Activated CD4-positive, alpha-beta T cell treated with anti-CD3 and anti-CD28 coated beads, Interleukin-2, Interleukin-6, amounts not matched to agents 100 ng/mL and 50 ng/mL, durations not matched to agents 16 hours and 8 hours (primary cell): ENCODE results near the gene TBCD.
A peak's percentile ranks its signal among the peaks of the same experiment; 100 is the strongest.

Experiments used
- DNase-seq: peaks from one replicate; pipeline ENCODE4 v3.0.0-alpha.2; 2020

The TBCD gene

GRCh38 chr17:82909322-82909904, 157.5 kb downstream of the TBCD start:
- DNase-seq, result no peak

DNA sequence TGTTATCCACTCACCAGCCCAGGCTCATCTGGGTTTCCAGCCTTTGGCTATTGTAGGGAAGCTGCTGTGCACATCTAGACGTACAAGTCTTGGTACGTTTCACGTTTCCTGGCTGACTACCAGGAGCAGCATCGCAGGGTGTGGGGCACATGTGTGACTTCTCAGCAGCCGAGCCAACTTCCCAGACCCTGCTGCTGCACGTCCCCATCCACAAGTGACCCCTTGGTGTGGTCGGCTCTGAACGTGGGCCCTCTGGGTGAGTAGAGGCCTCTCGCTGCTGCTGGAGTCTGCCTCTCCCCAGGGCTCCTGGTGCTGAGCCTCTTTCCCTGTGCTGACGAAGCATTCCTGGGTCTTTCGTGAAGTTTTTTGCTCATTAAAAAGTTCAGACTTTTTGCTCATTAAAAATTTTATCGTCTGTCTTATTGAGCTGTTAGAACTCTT, 158.2 kb downstream of the TBCD start:
- DNase-seq, result no peak

DNA sequence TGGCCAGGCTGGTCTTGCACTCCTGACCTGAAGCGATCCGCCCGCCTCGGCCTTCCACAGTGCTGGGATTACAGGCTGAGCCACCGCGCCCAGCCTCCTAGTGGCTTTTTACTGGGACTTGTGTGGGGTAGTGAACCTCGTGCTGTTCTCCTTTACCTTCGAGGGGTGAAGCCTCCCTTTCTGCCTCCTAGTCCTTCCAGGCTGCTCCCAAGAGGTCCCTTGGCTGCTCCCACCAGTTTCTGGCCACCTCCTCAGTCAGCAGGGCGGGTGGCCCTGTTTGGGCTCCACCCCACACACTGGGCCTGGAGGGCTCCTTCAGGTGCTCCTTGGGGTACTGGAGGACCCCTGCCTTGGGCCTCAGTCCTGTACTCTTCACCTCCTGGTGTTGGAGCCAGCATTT, 158.9 kb downstream of the TBCD start:
- DNase-seq, result no peak

DNA sequence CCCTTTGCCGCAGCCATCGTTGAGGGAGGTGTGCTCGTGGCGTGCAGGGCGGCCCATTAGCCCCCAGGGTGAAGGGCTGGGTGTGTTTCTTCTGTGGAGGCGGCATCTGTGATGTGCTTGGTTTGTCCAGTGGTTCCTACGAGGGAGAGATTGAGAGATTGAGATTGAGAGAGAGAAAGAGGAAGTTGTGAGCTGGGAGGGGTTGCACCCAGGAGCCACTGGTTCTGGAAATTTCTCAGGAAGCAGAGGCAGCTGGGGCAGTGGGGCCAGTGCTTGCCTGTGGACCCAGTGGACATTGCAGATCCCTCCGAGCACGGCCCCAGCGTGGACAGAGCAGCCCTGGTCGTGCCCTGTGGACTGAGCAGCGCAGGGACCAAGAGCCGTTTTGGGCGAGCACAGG, 160.0 kb downstream of the TBCD start:
- no peak for DNase-seq

DNA sequence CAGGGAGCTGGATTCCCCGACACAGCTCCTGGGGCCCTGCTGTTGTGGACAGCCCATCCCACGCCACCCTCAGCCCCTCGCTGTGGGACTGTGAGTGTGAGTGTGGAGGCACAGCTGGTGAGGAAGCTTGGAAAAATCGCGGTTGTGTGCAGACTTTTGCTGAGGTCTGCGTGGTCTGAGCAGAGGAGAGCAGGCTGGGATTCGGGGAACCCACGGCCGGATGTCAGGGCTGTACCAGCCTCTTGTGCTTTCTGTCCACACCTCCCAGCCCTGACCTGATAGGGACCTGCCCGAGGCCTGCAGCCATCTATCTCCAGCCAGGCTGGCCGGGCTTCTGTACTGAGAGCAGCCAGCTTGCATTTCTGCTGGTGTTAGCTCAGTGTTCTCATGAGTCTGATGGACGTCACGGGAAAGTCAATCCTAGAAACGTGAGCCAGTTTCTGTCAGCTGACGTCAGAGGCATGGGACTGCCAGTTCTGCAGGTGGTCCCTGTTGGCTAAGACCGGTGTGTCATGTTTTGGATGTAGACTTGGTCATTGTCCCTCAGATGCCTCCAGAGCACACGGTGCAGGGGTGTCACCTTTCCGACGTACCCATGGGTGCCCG, 160.7 kb downstream of the TBCD start:
- no peak for DNase-seq

DNA sequence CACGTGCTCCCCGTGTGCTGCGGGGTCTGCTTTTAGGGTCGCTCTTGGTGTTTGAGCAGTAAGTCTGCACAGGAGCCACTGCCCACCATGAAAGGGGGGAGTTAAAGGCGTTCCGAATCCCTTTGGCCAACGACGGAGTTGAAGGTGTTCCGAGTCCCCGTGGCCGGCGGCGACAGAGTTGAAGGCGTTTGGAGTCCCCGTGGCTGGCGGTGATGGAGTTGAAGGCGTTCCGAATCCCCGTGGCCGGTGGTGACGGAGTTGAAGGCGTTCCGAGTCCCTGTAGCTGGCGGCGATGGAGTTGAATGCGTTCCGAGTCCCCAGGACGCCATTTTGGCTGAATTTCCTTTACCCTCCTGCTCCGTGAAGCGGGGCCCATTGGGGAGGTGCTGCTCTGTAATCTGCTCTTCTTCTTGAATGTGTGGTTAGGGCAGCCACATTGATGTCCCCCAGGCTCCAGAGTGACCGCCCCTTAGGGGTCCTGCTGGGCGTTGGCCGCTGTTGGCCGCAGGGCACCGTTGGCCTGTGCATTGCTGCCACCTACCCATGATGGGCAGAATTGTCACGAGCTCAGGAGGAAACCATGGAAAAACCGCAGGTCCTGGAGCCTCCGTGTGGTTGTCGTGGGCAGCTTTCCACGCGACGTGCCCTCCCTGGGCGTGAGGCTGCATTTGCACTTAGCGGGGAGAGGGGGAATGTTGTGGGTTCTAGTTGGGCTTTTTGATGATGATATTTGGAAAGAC, 161.6 kb downstream of the TBCD start:
- DNase-seq, result no peak

DNA sequence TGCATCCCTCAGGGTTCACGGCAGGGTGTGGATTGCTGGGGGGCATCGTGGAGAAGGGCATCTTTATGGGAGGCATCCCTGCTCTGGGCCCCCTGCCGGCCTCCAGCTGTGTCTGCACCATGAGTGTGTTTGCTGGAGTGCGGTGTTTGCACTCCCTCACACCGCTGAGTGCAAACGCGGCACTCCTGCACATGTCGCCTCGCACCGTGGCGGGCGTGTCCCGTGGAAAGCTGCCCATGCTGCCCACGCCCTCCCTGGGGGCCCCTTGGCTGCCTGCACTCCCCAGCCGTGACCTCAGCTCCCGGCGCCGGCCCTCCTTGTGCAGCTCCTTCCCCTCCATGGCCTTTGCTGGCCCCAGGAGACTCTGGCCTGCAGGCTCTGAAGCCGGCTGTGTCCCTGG, 162.5 kb downstream of the TBCD start:
- no peak for DNase-seq

DNA sequence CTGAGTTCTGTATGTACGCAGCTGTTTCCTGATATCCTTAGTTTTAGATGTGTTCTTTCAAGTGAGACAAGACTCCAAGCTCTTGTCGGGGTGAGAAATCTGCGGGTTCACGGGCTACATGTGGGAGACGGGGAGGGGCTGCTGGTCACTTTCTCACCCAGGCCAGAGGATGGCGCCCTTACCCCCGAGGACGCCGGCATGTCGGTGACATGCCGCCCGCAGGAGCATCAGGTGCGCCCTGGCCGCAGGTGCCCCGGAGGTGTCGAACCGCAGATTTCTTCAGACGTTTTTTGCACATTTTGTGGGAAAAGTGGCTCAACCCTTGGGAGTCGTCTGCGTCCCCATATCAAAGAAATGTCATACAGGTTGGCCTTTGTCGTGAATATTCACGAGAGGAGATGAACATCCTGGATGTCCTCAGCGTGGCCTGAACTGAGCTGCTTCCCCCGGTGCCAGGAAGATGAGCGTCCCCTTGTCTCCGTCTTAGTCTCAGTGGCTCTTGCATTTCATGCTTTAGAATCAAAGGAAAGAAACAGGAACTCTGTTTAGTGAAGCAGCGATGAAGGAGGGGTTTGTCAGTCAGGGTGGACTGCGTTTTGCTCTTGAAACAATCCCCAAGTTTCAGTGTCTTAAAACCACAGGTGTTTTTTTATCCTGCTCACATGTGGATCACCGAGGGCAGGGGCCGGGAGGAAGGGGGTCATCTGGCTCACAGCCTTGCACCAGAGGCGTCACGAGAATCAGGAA, 163.3 kb downstream of the TBCD start:
- no peak for DNase-seq

GRCh38 chr17:82915757-82916027, 163.8 kb downstream of the TBCD start:
- DNase-seq, result no peak

DNA sequence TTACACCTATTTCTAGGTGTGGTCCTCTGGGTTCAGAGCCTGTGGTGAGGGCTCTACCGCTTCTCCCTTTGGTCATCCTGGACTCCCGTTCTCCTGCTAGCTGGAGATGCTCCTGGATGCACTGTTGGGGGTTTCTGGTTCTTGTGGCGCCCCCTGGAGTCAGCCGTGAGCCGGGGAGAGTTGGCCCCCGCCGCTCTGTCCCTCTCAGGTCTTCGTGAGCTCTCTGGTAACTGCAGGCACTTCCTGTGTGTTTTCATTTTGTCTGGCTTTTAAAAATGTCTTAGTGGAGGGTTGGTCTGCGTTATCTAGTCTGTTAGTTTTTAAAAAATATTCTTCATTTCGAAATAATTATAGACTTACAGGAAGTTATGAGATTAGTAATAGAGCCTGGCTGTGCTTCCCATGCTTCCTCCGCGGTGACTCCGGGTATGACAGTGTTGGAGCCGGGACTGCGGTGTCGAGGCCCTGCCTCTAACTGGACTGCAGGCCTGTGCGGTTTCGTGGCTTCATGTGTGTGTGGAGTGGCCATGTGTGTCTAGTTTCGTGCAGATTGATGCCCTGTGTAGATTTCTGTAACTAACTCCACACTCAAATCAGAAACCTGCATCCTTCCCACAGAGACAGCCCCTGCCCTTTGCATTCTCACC, 166.0 kb downstream of the TBCD start:
- peak; percentile 23 for DNase-seq

GRCh38 chr17:82918508-82918907, 166.6 kb downstream of the TBCD start:
- DNase-seq, result no peak

DNA sequence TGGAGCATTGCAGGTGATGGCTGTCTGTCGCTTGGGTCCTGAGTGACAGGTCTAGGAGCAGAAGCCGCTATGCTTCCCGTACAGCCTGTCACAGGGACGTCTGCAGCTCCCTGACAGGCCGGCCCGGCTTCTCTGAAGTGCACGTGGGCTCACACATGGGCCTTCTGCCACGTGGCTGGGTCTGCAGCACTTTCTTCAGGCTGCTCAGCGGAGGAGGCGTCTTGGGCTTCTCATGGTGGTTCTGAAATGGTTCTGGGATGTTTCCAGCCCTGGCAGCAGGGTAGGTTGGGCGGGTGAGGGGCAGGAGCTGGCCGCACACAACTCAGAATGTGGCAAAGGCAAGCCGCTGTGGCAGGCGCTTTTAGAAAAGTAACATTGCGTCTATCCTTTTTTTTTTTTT, 168.3 kb downstream of the TBCD start:
- DNase-seq, result no peak

DNA sequence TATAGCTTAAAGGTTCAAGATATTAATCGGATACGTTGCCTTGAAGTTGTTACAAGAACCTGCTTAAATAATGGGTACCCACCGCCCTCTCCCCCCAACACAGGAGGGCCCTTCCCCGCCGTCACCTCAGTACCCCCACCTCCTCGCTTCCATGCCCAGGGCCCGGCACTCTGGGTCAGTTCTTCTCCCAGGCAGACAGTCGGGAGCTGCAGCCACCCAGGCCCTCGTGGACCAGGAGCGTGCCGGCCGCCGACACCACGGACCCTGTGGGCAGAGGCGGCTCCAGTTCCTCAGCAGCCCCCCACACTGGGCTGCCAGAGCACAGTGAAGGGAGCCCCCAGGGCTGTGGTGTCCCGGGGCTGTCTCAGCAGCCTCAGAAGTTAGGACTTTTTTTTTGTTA, 168.8 kb downstream of the TBCD start:
- no peak for DNase-seq

DNA sequence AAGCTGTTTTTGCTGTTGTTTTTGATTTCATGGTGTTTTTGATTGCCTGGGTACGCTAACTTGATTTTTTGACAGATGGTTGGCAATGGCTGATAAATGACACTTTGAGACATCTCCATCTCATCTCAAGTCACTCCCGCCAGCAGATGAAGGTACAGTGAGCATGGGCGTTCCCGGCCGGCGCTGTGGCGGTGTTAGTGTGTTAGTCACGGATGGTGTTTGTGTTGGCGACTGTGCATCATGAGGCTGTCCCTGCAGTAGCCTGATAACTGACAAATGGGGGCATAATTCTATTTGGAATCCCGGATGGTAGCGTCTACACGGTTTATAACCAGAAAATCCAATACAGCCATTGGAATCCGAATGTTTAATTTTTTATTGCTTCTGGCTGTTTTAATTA, 169.6 kb downstream of the TBCD start:
- no peak for DNase-seq

- DNase-seq, result no peak
These were observed 170.8 kb downstream of the TBCD start for GRCh38 chr17:82922646-82923045.

DNA sequence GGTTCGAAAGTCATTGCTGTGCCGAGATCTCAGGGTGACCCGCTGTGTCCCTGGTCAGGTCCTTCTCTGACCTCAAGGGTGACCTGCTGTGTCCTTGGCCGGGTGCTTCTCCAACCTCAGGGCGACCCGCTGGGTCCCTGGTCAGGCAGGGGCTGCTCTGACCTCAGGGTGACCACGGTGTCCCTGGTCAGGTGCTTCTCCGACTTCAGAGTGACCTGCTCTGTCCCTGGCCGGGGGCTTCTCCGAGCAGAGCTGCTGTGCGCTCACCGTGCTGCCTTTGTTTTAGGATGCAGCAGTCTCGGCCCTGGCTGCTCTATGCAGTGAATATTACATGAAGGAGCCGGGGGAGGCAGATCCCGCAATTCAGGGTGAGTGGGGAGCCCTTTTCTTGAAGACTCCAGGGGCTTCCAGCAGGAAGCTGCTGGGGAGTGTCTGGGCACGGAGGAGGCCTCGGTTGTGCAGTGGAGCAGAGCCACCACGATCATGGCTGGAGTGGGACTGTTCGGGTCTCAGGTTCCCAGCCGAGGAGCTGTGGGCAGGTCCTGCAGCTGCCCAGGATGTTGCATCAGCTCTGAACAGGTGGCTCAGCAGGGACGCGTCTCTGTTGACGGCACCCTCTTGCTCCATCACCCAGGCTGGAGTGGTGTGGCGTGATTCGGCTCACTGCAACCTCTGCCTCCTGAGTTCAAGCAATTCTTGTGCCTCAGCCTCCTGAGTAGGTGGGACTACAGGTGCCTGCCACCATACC, 171.7 kb downstream of the TBCD start:
- DNase-seq, result no peak

DNA sequence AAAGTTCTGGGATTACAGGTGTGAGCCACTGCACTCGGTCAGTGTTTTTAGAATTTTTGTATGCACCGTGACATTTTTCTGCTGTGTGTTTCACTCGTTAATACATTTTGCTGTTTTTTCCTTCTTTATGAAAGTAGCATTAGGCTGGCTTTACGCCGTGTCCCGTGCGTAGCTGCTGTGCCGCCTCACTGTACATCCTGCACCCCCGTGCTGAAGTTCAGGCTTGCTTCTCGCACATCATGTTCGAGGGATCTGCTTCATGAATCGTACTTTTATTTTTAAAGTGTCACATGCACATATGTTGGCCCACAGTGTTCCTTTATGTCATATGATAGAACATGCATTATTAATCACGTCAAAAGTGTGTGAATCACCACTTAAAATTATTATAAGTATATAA, 172.3 kb downstream of the TBCD start:
- DNase-seq, result no peak

DNA sequence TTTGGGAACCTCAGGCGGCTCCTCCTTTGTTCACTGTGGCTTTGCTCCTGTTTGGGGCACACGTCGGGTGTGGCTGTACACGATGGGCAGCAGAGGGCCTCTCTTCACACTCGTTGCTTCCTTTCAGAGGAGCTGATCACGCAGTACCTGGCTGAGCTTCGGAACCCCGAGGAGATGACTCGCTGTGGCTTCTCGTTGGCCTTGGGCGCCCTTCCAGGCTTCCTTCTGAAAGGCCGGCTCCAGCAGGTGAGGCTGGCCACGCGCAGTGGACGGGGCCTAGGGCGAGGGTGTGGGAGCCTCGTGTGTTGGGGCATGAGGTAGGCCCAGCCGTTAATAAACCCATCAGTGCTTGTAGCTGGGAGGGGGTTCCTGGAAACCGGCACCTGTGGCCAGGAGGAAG, 172.9 kb downstream of the TBCD start:
- DNase-seq, result no peak

- no peak for DNase-seq
These were observed 173.5 kb downstream of the TBCD start for GRCh38 chr17:82925336-82925735.

- no peak for DNase-seq
These were observed 174.2 kb downstream of the TBCD start for GRCh38 chr17:82926081-82926480.

DNA sequence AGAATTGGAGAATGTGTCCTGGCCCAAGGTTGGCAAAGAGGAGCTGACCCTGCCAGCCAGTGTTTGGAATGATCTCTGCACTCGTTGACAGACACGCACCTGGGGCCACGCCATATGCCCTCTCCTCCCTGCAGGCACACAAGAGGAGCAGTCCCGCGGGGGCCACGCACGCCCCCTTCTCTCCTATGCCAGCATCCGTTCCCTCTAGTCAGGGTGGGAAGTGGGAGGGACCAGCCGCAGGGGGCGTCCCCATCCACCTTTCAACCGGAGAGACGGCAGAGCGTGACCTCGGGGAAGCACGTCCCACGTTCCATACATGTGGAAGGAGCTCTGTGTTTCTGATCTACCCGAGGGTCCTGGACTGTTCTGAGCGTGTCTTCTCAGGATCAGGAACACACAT, 174.9 kb downstream of the TBCD start:
- no peak for DNase-seq

GRCh38 chr17:82927311-82927660, 175.4 kb downstream of the TBCD start:
- no peak for DNase-seq
